WTC11 (cell line): Measurements from ENCODE around the gene KCND2. TPM values are rescaled to one million over a fixed set of nuclear protein-coding genes. Genes with fewer than 3 reads are reported as not detected.

Source experiments
- ATAC-seq: fragments of 200-7000 bp; cut with Tn5 transposase; 2 replicates; pipeline ENCODE4 v1.10.0; 2021; ENCODE audit warnings: mild to moderate bottlenecking, moderate library complexity
- CTCF ChIA-PET: fragments of 300-600 bp; sonication (Branson Sonifier 250); formaldehyde crosslinking; loops from one replicate; lab custom pipeline; 2021; ENCODE audit warnings: antibody characterized with exemption; lab: Charles Lee
- POLR2A ChIA-PET: fragments of 350-600 bp; sonication (Branson Sonifier 250); formaldehyde crosslinking; loops from one replicate; lab custom pipeline; 2021; ENCODE audit warnings: antibody characterized with exemption; lab: Charles Lee
- DNase-seq: peaks from one replicate; pipeline ENCODE4 v3.0.0; 2021; ENCODE audit warnings: low spot score
- H3K27ac Mint-ChIP-seq: 2 replicates; pipeline ENCODE4 v1.8.0; 2021; ENCODE audit warnings: mixed read lengths
- H3K27me3 Mint-ChIP-seq: 2 replicates; pipeline ENCODE4 v1.8.0; 2021; ENCODE audit warnings: low read depth, mild to moderate bottlenecking, moderate library complexity, mixed read lengths
- H3K36me3 Mint-ChIP-seq: 2 replicates; pipeline ENCODE4 v1.8.0; 2021; ENCODE audit warnings: mixed read lengths
- H3K4me1 Mint-ChIP-seq: 2 replicates; pipeline ENCODE4 v1.8.0; 2022; ENCODE audit warnings: mixed read lengths
- H3K4me3 Mint-ChIP-seq: 2 replicates; pipeline ENCODE4 v1.8.0; 2021; ENCODE audit warnings: mild to moderate bottlenecking, moderate library complexity, mixed read lengths
- H3K9me3 Mint-ChIP-seq: 2 replicates; pipeline ENCODE4 v1.8.0; 2021; ENCODE audit warnings: mixed read lengths
- CREM ChIP-seq: sonication (generic); formaldehyde crosslinking; IDR thresholded peaks from 2 replicates; pipeline ENCODE4 v1.8.1; 2022; ENCODE audit warnings: mild to moderate bottlenecking, missing genetic modification reagents, moderate library complexity
- ELF4 ChIP-seq: sonication (generic); formaldehyde crosslinking; IDR thresholded peaks from 2 replicates; pipeline ENCODE4 v1.8.1; 2022; ENCODE audit warnings: low read depth, mild to moderate bottlenecking, moderate library complexity, missing genetic modification reagents
- ESRRA ChIP-seq: sonication (generic); formaldehyde crosslinking; IDR thresholded peaks from 2 replicates; pipeline ENCODE4 v1.8.1; 2022; ENCODE audit warnings: mild to moderate bottlenecking, missing genetic modification reagents, borderline replicate concordance
- ETV6 ChIP-seq: sonication (generic); formaldehyde crosslinking; IDR thresholded peaks from 2 replicates; pipeline ENCODE4 v1.8.1; 2022; ENCODE audit warnings: mild to moderate bottlenecking, missing genetic modification reagents
- GTF2I ChIP-seq: fragments of 250-450 bp; sonication (Bioruptor Pico); conservative IDR thresholded peaks from 2 replicates; pipeline ENCODE4 v1.4.0; 2021; ENCODE audit warnings: mild to moderate bottlenecking
- IRF2 ChIP-seq: sonication (generic); formaldehyde crosslinking; IDR thresholded peaks from 2 replicates; pipeline ENCODE4 v1.8.0; 2022; ENCODE audit warnings: low read depth, missing genetic modification reagents, borderline replicate concordance
- NFATC4 ChIP-seq: fragments of 250-450 bp; sonication (Bioruptor Pico); IDR thresholded peaks from 2 replicates; pipeline ENCODE4 v1.9.0; 2021; ENCODE audit warnings: mild to moderate bottlenecking
- NFE2L1 ChIP-seq: sonication (generic); formaldehyde crosslinking; IDR thresholded peaks from 2 replicates; pipeline ENCODE4 v1.8.1; 2023; ENCODE audit warnings: missing genetic modification reagents
- NR1H2 ChIP-seq: sonication (generic); formaldehyde crosslinking; IDR thresholded peaks from 2 replicates; pipeline ENCODE4 v1.9.0; 2021; ENCODE audit warnings: mild to moderate bottlenecking, moderate library complexity, missing genetic modification reagents
- TEAD4 ChIP-seq: sonication (generic); formaldehyde crosslinking; IDR thresholded peaks from 2 replicates; pipeline ENCODE4 v1.8.0; 2022; ENCODE audit warnings: mild to moderate bottlenecking, missing genetic modification reagents
- TP53 ChIP-seq: sonication (generic); formaldehyde crosslinking; IDR thresholded peaks from 2 replicates; pipeline ENCODE4 v1.8.1; 2023; ENCODE audit warnings: mild to moderate bottlenecking, missing genetic modification reagents
- ZBTB21 ChIP-seq: sonication (generic); formaldehyde crosslinking; IDR thresholded peaks from 2 replicates; pipeline ENCODE4 v1.8.1; 2023; ENCODE audit warnings: mild to moderate bottlenecking, missing genetic modification reagents, borderline replicate concordance
- total RNA-seq: library from RNA; stranded (reverse); gene quantifications from 3 replicates; pipeline ENCODE4 v1.2.3, GENCODE V29; 2021
- TF ChIP-seq, protein P1 (sequence below): fragments of 250-450 bp; sonication (Bioruptor Pico); IDR thresholded peaks from 2 replicates; pipeline ENCODE4 v1.9.0; 2021; ENCODE audit warnings: mild to moderate bottlenecking
- TF ChIP-seq, protein P2 (sequence below): sonication (generic); formaldehyde crosslinking; IDR thresholded peaks from 2 replicates; pipeline ENCODE4 v1.8.1; 2022; ENCODE audit warnings: missing genetic modification reagents, borderline replicate concordance
- TF ChIP-seq, protein P3 (sequence below): fragments of 250-450 bp; sonication (Bioruptor Pico); conservative IDR thresholded peaks from 2 replicates; pipeline ENCODE4 v1.9.0; 2021; ENCODE audit warnings: mild to moderate bottlenecking
- TF ChIP-seq, protein P4 (sequence below): sonication (generic); formaldehyde crosslinking; IDR thresholded peaks from 2 replicates; pipeline ENCODE4 v1.8.1; 2022; ENCODE audit warnings: mild to moderate bottlenecking, moderate library complexity, missing genetic modification reagents
- TF ChIP-seq, protein P5 (sequence below): sonication (generic); formaldehyde crosslinking; IDR thresholded peaks from 2 replicates; pipeline ENCODE4 v1.8.1; 2023; ENCODE audit warnings: mild to moderate bottlenecking, missing genetic modification reagents
- TF ChIP-seq, protein P6 (sequence below): sonication (generic); formaldehyde crosslinking; IDR thresholded peaks from 2 replicates; pipeline ENCODE4 v1.8.1; 2023; ENCODE audit warnings: mild to moderate bottlenecking, moderate library complexity, missing genetic modification reagents
- TF ChIP-seq, protein P7 (sequence below): sonication (generic); formaldehyde crosslinking; IDR thresholded peaks from 2 replicates; pipeline ENCODE4 v1.8.0; 2022; ENCODE audit warnings: mild to moderate bottlenecking, missing genetic modification reagents
- TF ChIP-seq, protein P8 (sequence below): sonication (generic); formaldehyde crosslinking; IDR thresholded peaks from 2 replicates; pipeline ENCODE4 v1.8.0; 2022; ENCODE audit warnings: missing genetic modification reagents
- TF ChIP-seq, protein P9 (sequence below): fragments of 250-450 bp; sonication (Bioruptor Pico); IDR thresholded peaks from 2 replicates; pipeline ENCODE4 v2.1.2; 2022; ENCODE audit warnings: mild to moderate bottlenecking, moderate library complexity

KCND2 gene
- total RNA-seq, 1 experiment from 2014 or later = 4.6 TPM

DNA sequence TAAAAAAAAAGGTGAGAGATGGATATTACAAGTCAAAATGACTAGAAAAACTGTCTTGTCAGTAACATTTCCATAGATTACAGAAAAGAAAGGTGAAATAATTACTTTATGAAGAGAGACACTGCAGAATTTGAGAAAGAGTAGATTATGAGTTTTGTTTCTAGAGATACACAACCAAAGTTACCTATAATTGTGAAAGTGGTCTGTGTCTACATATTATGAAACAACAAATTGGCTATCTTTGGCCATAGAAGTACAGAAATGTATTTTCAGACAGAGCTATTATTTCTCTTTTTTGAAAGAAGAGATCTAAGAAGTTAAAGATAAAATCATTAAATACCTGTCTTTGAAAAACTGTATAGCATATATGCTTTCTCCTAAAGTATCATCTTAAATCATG, 30.1 kb downstream of the KCND2 start:
- ChIA-PET CTCF (no interaction called here), POLR2A (no interaction called here)
- peaks cover 20% of the 10 kb centered on the region for H3K4me1 Mint-ChIP-seq
- TF ChIP-seq, protein P1, sequence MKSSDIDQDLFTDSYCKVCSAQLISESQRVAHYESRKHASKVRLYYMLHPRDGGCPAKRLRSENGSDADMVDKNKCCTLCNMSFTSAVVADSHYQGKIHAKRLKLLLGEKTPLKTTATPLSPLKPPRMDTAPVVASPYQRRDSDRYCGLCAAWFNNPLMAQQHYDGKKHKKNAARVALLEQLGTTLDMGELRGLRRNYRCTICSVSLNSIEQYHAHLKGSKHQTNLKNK (CRISPR knock-in tag) = no peak
- no peak for TF ChIP-seq IRF2
- no peak for TF ChIP-seq ZBTB21
- no peak for TF ChIP-seq TP53
- no peak for TF ChIP-seq GTF2I (CRISPR knock-in tag)
- no peak for TF ChIP-seq TEAD4
- no peak for TF ChIP-seq NR1H2 (CRISPR knock-in tag)
- TF ChIP-seq, protein P2, sequence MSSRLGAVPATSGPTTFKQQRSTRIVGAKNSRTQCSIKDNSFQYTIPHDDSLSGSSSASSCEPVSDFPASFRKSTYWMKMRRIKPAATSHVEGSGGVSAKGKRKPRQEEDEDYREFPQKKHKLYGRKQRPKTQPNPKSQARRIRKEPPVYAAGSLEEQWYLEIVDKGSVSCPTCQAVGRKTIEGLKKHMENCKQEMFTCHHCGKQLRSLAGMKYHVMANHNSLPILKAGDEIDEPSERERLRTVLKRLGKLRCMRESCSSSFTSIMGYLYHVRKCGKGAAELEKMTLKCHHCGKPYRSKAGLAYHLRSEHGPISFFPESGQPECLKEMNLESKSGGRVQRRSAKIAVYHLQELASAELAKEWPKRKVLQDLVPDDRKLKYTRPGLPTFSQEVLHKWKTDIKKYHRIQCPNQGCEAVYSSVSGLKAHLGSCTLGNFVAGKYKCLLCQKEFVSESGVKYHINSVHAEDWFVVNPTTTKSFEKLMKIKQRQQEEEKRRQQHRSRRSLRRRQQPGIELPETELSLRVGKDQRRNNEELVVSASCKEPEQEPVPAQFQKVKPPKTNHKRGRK (CRISPR knock-in tag) = no peak
- TF ChIP-seq, protein P3, sequence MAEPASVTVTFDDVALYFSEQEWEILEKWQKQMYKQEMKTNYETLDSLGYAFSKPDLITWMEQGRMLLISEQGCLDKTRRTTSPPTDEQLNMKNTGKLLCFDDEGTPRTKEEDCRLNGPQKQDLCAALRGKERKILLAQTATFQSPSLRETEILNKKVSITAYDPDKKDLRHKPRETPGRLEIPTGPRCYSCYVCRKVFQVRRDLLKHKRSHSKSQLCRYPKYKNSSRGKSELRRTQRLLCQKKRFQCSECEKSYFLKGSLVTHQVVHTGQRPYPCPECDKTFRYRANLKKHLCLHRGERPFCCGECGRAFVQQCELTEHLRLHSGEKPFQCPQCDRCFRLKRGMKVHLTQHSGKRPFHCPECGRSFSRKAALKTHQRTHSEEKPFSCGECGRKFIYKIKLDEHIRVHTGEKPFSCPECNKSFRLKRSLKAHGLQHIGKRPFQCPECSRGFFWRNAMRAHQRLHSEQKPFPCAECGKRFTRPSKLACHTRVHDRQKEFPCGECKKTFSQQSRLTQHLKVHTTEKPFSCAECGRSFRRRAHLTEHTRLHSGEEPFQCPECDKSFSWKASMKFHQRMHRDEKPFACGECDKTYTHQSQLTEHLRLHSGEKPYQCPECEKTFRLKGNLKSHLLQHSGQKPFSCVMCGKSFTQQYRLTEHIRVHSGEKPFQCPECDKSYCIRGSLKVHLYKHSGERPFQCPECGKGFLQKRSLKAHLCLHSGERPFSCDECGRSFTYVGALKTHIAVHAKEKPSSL (CRISPR knock-in tag) = no peak
- no peak for TF ChIP-seq ELF4 (CRISPR knock-in tag)
- TF ChIP-seq, protein P4, sequence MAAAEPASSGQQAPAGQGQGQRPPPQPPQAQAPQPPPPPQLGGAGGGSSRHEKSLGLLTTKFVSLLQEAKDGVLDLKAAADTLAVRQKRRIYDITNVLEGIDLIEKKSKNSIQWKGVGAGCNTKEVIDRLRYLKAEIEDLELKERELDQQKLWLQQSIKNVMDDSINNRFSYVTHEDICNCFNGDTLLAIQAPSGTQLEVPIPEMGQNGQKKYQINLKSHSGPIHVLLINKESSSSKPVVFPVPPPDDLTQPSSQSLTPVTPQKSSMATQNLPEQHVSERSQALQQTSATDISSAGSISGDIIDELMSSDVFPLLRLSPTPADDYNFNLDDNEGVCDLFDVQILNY = no peak
- TF ChIP-seq, protein P5, sequence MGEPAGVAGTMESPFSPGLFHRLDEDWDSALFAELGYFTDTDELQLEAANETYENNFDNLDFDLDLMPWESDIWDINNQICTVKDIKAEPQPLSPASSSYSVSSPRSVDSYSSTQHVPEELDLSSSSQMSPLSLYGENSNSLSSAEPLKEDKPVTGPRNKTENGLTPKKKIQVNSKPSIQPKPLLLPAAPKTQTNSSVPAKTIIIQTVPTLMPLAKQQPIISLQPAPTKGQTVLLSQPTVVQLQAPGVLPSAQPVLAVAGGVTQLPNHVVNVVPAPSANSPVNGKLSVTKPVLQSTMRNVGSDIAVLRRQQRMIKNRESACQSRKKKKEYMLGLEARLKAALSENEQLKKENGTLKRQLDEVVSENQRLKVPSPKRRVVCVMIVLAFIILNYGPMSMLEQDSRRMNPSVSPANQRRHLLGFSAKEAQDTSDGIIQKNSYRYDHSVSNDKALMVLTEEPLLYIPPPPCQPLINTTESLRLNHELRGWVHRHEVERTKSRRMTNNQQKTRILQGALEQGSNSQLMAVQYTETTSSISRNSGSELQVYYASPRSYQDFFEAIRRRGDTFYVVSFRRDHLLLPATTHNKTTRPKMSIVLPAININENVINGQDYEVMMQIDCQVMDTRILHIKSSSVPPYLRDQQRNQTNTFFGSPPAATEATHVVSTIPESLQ (CRISPR knock-in tag) = no peak
- TF ChIP-seq, protein P6, sequence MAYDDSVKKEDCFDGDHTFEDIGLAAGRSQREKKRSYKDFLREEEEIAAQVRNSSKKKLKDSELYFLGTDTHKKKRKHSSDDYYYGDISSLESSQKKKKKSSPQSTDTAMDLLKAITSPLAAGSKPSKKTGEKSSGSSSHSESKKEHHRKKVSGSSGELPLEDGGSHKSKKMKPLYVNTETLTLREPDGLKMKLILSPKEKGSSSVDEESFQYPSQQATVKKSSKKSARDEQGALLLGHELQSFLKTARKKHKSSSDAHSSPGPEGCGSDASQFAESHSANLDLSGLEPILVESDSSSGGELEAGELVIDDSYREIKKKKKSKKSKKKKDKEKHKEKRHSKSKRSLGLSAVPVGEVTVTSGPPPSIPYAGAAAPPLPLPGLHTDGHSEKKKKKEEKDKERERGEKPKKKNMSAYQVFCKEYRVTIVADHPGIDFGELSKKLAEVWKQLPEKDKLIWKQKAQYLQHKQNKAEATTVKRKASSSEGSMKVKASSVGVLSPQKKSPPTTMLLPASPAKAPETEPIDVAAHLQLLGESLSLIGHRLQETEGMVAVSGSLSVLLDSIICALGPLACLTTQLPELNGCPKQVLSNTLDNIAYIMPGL (CRISPR knock-in tag) = no peak
- no peaks in the 10 kb centered on the region for H3K27me3 Mint-ChIP-seq
- ATAC-seq = no peak
- no peaks in the 10 kb centered on the region for H3K9me3 Mint-ChIP-seq
- H3K27ac Mint-ChIP-seq = no peak overlapping the region
- no peaks in the 10 kb centered on the region for H3K36me3 Mint-ChIP-seq
- H3K4me3 Mint-ChIP-seq = no peak overlapping the region
- DNase-seq = no peak

DNA sequence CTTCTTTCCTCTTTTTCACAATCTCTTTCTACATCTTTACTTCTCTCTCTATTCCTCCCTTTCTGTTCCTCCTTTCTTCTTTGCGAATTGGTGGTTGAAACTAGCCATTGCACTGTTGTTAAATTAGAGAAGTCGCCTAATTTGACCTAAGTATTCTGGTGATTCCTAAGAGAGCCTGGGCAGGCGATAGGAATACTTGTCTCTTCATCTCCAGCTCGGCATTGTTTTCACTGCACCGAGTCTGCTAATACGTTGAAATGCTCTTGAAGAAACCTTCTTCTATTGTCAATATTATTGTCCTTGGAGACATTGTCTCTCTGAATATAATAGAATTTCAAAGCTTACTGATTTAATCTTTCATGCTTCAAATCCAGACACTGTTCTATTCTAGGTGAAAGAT, 31.7 kb downstream of the KCND2 start:
- ATAC-seq = 0 out of 2 replicates have a peak, but pooled peaks have one; percentile 28
- Mint-ChIP-seq H3K4me1 (peaks cover 20% of the 10 kb centered on the region), H3K9me3 (no peaks in the 10 kb centered on the region), H3K36me3 (no peaks in the 10 kb centered on the region), H3K27ac (peak overlapping the region; percentile 79), H3K27me3 (no peaks in the 10 kb centered on the region), H3K4me3 (no peak overlapping the region)
- no peak for DNase-seq
- ChIA-PET CTCF (interaction anchor here (0.9 kb wide), 1 partner anchor 32 kb away, joined by 3 read pairs; the partner anchor contains the start of gene KCND2), POLR2A (no interaction called here)
- no peak for TF ChIP-seq ESRRA (CRISPR knock-in tag)
- TF ChIP-seq, protein P7, sequence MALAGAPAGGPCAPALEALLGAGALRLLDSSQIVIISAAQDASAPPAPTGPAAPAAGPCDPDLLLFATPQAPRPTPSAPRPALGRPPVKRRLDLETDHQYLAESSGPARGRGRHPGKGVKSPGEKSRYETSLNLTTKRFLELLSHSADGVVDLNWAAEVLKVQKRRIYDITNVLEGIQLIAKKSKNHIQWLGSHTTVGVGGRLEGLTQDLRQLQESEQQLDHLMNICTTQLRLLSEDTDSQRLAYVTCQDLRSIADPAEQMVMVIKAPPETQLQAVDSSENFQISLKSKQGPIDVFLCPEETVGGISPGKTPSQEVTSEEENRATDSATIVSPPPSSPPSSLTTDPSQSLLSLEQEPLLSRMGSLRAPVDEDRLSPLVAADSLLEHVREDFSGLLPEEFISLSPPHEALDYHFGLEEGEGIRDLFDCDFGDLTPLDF = no peak
- no peak for TF ChIP-seq CREM (CRISPR knock-in tag)
- TF ChIP-seq, protein P8, sequence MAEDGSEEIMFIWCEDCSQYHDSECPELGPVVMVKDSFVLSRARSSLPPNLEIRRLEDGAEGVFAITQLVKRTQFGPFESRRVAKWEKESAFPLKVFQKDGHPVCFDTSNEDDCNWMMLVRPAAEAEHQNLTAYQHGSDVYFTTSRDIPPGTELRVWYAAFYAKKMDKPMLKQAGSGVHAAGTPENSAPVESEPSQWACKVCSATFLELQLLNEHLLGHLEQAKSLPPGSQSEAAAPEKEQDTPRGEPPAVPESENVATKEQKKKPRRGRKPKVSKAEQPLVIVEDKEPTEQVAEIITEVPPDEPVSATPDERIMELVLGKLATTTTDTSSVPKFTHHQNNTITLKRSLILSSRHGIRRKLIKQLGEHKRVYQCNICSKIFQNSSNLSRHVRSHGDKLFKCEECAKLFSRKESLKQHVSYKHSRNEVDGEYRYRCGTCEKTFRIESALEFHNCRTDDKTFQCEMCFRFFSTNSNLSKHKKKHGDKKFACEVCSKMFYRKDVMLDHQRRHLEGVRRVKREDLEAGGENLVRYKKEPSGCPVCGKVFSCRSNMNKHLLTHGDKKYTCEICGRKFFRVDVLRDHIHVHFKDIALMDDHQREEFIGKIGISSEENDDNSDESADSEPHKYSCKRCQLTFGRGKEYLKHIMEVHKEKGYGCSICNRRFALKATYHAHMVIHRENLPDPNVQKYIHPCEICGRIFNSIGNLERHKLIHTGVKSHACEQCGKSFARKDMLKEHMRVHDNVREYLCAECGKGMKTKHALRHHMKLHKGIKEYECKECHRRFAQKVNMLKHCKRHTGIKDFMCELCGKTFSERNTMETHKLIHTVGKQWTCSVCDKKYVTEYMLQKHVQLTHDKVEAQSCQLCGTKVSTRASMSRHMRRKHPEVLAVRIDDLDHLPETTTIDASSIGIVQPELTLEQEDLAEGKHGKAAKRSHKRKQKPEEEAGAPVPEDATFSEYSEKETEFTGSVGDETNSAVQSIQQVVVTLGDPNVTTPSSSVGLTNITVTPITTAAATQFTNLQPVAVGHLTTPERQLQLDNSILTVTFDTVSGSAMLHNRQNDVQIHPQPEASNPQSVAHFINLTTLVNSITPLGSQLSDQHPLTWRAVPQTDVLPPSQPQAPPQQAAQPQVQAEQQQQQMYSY (CRISPR knock-in tag) = no peak
- no peak for TF ChIP-seq NFE2L1 (CRISPR knock-in tag)
- TF ChIP-seq NFATC4 (CRISPR knock-in tag) = no peak
- TF ChIP-seq, protein P9, sequence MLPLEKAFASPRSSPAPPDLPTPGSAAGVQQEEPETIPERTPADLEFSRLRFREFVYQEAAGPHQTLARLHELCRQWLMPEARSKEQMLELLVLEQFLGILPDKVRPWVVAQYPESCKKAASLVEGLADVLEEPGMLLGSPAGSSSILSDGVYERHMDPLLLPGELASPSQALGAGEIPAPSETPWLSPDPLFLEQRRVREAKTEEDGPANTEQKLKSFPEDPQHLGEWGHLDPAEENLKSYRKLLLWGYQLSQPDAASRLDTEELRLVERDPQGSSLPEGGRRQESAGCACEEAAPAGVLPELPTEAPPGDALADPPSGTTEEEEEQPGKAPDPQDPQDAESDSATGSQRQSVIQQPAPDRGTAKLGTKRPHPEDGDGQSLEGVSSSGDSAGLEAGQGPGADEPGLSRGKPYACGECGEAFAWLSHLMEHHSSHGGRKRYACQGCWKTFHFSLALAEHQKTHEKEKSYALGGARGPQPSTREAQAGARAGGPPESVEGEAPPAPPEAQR (CRISPR knock-in tag) = no peak
- TF ChIP-seq ETV6 (CRISPR knock-in tag) = no peak
